Adrenal gland (tissue), 12 donors: ENCODE results near the gene GREM2. TPM values are rescaled to one million over a fixed set of nuclear protein-coding genes. Genes with fewer than 3 reads are reported as not detected.

Experiments used
- DNase-seq, 7 donors: peaks; one replicate each; pipeline ENCODE4 v3.0.0-alpha.2; 2019 to 2020
- H3K27ac ChIP-seq, 5 donors: fragments of 200-600 bp; sonication (generic) in 4 of 5; 1 replicate in 3 of 5; 2 replicates in 2 of 5; pipeline versions ENCODE4 v1.5.1 to v1.8.0; 2016 to 2020; ENCODE audit warnings: mild to moderate bottlenecking in 1 of 5
- H3K27me3 ChIP-seq: fragments of 200-600 bp; 2 replicates; pipeline ENCODE4 v1.8.0; 2021
- H3K36me3 ChIP-seq, 2 donors: fragments of 200-600 bp; replicated peaks in 1 of 2; 1 replicate in 1 of 2; 2 replicates in 1 of 2; pipeline versions ENCODE4 v1.5.1 to v1.8.0; 2018 to 2022
- H3K4me1 ChIP-seq, 2 donors: fragments of 200-600 bp; replicated peaks in 1 of 2; 1 replicate in 1 of 2; 2 replicates in 1 of 2; pipeline versions ENCODE4 v1.5.1 to v1.8.0; 2018 to 2021
- H3K4me3 ChIP-seq, 4 donors: fragments of 200-600 bp; sonication (generic) in 3 of 4; one replicate each; pipeline ENCODE4 v1.5.1; 2016 to 2018
- H3K9me3 ChIP-seq, 3 donors: fragments of 200-600 bp; sonication (generic) in 1 of 3; replicated peaks in 1 of 3; 1 replicate in 2 of 3; 2 replicates in 1 of 3; pipeline versions ENCODE4 v1.5.1 to v1.8.0; 2016 to 2021
- CTCF ChIP-seq, 6 experiments: fragments of 450-650 bp in 4 of 6; fragments of 200-600 bp in 2 of 6; sonication (generic) in 1 of 6; IDR thresholded peaks; 1 replicate in 5 of 6; 2 replicates in 1 of 6; pipeline versions ENCODE4 v1.5.1 to v1.8.0; 2016 to 2021; ENCODE audit warnings: antibody characterized with exemption in 6 of 6, mild to moderate bottlenecking in 2 of 6, moderate library complexity in 1 of 6
- POLR2A ChIP-seq, 2 donors: fragments of 450-650 bp; IDR thresholded peaks; one replicate each; pipeline ENCODE4 v1.6.1; 2017; ENCODE audit warnings: antibody characterized with exemption in 2 of 2, mild to moderate bottlenecking in 2 of 2, moderate library complexity in 1 of 2
- WGBS, 4 donors: extraction: QIAGEN DNeasy Blood & Tissue Kit in 2 of 4; methylation state at CpG; one replicate each; pipeline versions ENCODE4 v1.1.5 to v1.1.7; 2013 to 2017; 5-methylcytosine and 5-hydroxymethylcytosine counted together
- intact Hi-C, 2 donors: fragments of 100-400 bp; cut with DNase I; formaldehyde crosslinking; loops; one replicate each; pipeline versions ENCODE4 v1.14.1 to v1.15.0; 2022 to 2023
- polyA plus RNA-seq, 3 donors: library from polyadenylated mRNA; stranded (reverse); fragments of 200-250 nt in 2 of 3; fragments of 350-450 nt in 1 of 3; fragmentation: Illumina TruSeq in 1 of 3; extraction: RNeasy Lipid Tissue Mini Kit (QIAGEN cat#74804) in 1 of 3; gene quantifications; one replicate each; pipeline ENCODE4 v1.2.3, GENCODE V29; 2013 to 2014
- total RNA-seq, 9 donors: library from RNA; depleted of rRNA in 4 of 9; stranded (reverse); fragments of >200 nt in 4 of 9; fragments of 120-200 nt in 1 of 9; fragmentation: NEBNext Ultra II Directional in 1 of 9; extraction: Animal tissue kit (Norgen Biotek cat#: 25700) in 1 of 9; gene quantifications; one replicate each; pipeline versions ENCODE4 v1.1.0 to v1.2.4, GENCODE V29; 2013 to 2023
- donor health status: healthy with polysubstance abuse.
- donor health status: Bipolar disorder and iron deficiency.
- donor health status: DM: yes; HTN: yes; CAD: no.
- donor health status: DM: no; HTN: no; CAD: no.
- donor health status: DM: no; HTN: no; CAD: no.
- donor health status: DM: yes; HTN: yes; CAD: no.

GREM2 gene
- total and polyA plus RNA-seq, 12 donors, result 0.39 to 3.2 (median 0.68) TPM

GRCh38 chr1:240567066-240567465, 44.9 kb downstream of the GREM2 start:
- 45 to 84% (median 75%) methylated on average over 2 of the region's 2 CpGs for WGBS, 4 donors
- H3K4me3 ChIP-seq, result no peak overlapping the region
- intact Hi-C loops, result no loop called here
- DNase-seq, result no peak
- no peaks in the 10 kb centered on the region for H3K36me3 ChIP-seq
- no peak overlapping the region for H3K27ac ChIP-seq
- H3K9me3 ChIP-seq, result no peaks in the 10 kb centered on the region
- H3K27me3 ChIP-seq, result no peaks in the 10 kb centered on the region
- TF ChIP-seq POLR2A (IDR thresholded peaks at IDR 0.05), result no peak
- no peak for TF ChIP-seq CTCF (IDR thresholded peaks at IDR 0.05)
- no peaks in the 10 kb centered on the region for H3K4me1 ChIP-seq

GRCh38 chr1:240562779-240563178, 49.2 kb downstream of the GREM2 start:
- no peaks in the 10 kb centered on the region for H3K9me3 ChIP-seq
- TF ChIP-seq CTCF (IDR thresholded peaks at IDR 0.05) (no peak), POLR2A (IDR thresholded peaks at IDR 0.05) (no peak)
- no peaks in the 10 kb centered on the region for H3K4me1 ChIP-seq
- no peak overlapping the region for H3K27ac ChIP-seq
- no peak for DNase-seq
- intact Hi-C loops, result no loop called here
- no peaks in the 10 kb centered on the region for H3K36me3 ChIP-seq
- H3K27me3 ChIP-seq, result no peaks in the 10 kb centered on the region
- WGBS, 4 donors, result 83 to 93% (median 90%) methylated on average over 3 of the region's 3 CpGs
- no peak overlapping the region for H3K4me3 ChIP-seq

- no peak overlapping the region for H3K4me3 ChIP-seq
- 71 to 77% (median 74%) methylated on average over 7 of the region's 7 CpGs for WGBS, 4 donors
- H3K27ac ChIP-seq, result no peak overlapping the region
- H3K9me3 ChIP-seq, result no peaks in the 10 kb centered on the region
- no peaks in the 10 kb centered on the region for H3K27me3 ChIP-seq
- H3K4me1 ChIP-seq, result no peaks in the 10 kb centered on the region
- intact Hi-C loops, result no loop called here
- no peaks in the 10 kb centered on the region for H3K36me3 ChIP-seq
- no peak for DNase-seq
- TF ChIP-seq CTCF (IDR thresholded peaks at IDR 0.05) (no peak), POLR2A (IDR thresholded peaks at IDR 0.05) (no peak)
These were observed 49.8 kb downstream of the GREM2 start for GRCh38 chr1:240562111-240562590.

GRCh38 chr1:240559781-240560180, 52.2 kb downstream of the GREM2 start:
- no peak overlapping the region for H3K4me3 ChIP-seq
- H3K27ac ChIP-seq, result no peak overlapping the region
- DNase-seq, result no peak
- no peaks in the 10 kb centered on the region for H3K36me3 ChIP-seq
- intact Hi-C loops, result no loop called here
- no peaks in the 10 kb centered on the region for H3K27me3 ChIP-seq
- no peak for TF ChIP-seq CTCF (IDR thresholded peaks at IDR 0.05)
- TF ChIP-seq POLR2A (IDR thresholded peaks at IDR 0.05), result no peak
- no peaks in the 10 kb centered on the region for H3K4me1 ChIP-seq
- no peaks in the 10 kb centered on the region for H3K9me3 ChIP-seq
- 82 to 88% (median 86%) methylated on average over 5 of the region's 5 CpGs for WGBS, 4 donors
